HG02943 (cell line): ENCODE measurements around the gene USP25.

Experiments
- ATAC-seq: cut with Tn5 transposase; IDR thresholded peaks from one replicate; pipeline ENCODE4 v1.9.1; 2021; ENCODE audit warnings: mild to moderate bottlenecking, low read depth, moderate library complexity; ENCODE audit not compliant: unreplicated experiment

USP25 gene

DNA sequence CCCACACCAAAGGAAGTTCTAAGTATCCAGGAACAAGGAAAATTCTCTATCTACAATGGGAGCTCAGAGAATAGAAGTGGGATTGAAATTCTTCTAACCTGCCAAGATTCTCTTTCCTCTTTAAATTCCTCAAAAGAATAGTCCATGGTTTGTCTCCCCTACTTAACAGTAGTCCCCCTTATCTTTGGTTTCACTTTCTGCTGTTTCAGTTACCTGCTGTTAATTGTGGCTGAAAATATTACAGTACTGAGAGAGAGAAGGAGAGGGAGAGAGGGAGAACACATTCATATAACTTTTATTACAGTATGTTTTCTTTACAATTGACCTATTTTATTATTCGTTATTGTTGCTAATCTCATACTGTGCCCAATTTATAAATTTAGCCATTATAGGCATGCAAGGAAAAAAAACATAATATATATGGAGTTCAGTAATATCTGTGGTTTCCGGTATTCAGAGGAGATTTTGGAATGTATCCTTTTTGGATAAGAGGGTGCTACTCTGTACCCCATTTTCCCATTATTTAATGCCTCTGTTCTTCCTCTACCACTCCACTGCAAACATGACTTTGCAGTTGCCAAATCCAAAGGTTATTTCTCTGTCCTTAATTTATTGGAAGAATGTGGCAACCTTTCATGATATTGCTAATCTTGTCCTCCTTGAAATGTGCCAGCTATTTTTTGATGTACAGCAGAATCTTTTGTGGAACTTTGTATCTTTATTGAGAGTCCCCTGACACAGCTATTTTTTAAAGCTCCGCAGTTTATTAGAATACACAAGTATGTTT is 68.0 kb downstream of the USP25 start:
- ATAC-seq, result no peak

DNA sequence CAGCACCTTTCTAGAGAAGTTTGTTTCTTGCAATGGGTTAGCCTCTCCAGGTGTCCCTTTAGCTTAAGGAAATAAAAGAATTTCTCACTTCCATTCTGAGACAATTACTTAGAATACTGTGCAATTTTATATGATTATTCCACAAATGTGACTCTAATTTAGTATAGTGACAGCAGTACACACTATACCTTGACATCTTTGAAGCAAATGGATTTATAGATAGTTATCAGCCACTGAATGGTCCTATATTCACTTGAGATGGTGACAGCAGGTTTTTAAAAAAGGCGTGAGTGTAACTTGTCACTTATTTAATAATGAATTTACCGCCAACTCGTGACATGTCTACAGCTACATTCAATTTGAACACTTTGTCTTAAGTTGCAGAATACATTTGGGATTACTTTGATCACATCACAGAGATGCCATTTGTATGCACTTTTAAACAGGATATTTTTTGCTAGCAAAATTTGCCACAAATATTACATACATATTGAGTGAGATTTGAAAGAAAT is 71.6 kb downstream of the USP25 start:
- no peak for ATAC-seq

DNA sequence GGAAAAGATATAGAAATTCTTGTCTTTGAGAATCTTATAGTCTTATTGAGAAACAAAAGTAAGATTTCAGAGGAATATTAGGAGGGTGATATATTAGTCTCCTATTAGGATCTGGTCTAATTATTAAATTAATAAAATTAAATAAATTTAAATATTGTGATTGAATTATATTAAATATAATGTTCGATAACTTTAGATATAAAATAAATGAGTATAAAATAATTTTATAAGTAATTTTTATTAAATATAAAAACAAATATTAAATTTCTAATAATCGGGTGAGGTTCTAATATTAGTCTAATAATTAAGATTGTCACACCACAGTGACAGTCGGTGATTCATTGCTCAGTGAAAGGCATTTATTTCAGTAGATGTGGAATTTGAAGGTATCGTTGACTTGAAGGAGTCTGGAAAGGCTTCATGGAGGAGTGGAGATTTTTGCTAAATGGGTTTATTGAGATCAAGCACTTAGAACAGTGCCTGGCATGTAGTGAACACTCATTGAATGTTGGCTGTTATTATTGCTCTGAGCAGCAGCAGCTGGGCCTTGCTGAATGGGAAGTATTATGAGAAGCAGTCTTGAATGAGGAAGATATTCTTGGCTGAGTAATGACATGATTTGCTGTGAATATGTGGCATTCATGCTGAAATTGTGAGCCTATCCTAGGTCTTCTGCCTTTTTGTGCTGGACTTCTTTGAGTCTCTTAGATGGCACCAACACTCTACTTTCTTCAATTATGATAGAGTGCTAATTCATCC is 74.6 kb downstream of the USP25 start:
- ATAC-seq, result no peak

DNA sequence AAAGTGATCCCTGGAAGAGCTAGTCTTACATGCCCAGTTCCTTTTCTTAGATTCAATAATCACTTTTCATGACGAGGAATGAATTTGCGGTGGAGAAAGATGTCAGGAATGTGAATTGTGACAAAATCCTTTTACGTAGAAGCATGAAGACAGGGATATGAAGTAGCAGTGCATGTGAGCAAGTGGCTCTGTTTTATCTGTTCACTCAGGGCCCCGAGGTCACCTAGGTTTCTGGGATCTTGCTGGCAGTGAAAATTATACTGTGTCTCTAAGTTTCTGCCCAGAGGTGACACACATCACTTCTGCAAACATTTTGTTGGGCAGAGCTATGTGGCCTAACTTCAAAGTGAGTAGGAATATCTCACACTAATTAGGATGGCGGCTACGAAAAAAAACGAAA is 79.3 kb downstream of the USP25 start:
- no peak for ATAC-seq

DNA sequence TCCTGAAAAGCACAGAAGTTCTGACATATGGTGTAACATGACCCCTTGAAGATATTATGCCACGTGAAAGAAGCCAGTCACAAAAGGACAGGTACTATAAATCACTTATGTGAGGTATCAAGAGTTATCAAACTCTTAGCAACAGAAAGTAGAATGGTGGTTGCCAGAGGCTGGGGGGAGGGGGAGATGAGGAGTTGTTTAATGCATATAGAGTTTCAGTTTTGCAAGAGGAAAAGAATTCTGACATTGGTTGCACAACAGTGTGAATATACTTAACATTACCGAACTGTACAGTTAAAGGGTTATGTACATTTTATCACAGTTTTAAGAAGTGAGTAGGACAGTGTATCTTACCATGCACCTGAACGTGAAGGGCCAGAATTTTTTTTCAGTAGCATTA is 80.0 kb downstream of the USP25 start:
- ATAC-seq, result no peak

DNA sequence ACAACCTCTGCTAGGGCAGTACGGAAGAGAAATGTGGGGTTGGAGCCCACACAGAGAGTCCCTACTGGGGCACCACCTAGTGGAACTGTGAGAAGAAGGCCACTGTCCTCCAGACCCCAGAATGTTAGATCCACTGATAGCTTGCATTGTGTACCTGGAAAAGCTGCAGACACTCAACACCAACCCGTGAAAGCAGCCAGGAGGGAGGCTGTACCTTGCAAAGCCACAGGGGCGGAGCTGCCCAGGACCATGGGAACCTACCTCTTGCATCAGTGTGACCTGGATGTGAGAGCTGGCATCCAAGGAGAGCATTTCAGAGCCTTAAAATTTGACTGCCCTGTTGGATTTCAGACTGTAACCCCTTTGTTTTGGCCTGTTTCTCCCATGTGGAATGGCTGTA is 85.5 kb downstream of the USP25 start:
- no peak for ATAC-seq

DNA sequence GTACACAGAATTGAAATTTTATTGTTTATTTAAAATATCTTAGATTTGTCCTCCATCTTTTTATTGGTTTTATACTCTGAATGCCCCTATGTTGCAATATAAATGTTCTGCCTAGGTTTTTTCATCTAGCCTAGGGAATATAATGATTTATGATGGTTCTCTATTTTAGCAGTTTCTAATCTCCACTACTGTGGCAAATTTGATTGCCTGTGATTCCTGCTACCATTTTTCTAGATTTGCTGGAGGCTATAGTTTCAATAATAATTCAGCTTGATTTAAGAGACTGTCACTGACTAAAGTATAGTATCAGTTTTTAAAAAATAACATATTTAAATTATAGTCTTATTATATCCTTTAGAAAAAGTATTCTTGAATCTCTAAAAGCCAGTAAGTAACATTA is 90.5 kb downstream of the USP25 start:
- ATAC-seq, result no peak

DNA sequence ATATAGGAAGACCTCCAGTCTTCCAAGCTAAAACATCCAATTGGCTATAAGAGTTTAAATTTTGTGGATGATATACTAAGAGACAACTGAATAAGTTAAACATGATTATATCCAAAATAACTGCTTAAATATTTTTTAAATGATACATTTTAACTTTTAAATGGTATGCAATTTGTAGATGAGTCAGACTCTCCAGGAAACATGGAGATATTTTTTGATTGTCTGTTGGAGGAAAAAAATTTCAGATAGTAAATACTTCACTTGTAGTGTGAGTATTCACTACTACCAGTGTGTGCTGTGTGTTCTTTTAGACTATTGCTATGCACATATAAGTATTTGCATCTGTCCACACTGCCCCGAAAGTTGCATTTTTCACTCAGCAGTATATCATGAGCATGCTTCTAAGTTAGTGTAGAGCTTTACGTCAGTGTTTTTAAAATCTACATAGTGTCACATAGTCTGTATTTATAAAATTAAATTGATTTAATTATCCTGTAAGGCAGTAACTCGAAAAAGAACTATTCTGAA is 91.1 kb downstream of the USP25 start:
- no peak for ATAC-seq

DNA sequence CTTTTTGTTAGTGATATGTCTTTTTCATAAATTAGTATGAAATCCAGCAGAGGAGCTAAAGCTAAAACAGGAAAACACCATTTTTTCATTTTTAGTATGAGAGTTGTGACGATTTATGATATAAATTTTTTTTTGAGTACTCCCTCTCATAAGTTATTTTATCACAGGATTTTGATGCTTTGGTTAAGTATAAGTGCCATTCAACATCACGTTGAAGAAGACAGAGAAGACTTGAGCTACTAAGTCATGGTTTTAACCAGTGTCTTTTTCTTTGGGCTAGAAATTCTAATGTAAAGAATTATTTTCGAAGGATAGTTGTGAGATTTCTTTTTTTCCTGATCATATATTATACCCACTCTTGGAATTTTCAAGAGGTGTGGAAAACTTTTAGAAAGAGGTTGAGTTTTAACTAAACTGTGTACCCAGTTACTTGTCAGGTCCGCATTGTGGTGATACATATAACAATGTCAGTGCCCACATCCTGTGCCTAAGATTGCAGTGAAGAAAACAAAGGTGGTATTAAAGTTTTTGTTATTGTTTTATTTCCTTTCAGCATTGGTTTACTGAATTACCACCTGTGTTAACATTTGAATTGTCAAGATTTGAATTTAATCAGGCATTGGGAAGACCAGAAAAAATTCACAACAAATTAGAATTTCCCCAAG is 93.8 kb downstream of the USP25 start:
- no peak for ATAC-seq

DNA sequence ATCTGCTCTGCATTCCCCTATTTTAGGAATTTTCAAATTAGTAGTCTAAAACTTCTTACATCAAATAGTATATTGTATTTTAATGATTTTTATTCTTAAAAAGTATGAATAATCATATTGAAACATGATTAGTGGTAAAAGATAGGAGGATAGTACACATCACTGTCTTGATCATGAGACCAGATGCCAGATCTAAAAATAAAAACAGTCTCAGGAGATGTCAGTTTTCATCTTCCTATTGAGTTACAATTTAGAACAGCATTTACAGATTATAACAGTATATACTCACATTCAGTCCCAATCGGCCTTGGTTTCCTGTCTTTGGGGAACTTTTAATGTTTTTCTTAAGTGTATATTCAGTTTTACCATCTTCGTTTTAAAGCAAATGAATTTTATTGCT is 95.9 kb downstream of the USP25 start:
- ATAC-seq, result no peak

DNA sequence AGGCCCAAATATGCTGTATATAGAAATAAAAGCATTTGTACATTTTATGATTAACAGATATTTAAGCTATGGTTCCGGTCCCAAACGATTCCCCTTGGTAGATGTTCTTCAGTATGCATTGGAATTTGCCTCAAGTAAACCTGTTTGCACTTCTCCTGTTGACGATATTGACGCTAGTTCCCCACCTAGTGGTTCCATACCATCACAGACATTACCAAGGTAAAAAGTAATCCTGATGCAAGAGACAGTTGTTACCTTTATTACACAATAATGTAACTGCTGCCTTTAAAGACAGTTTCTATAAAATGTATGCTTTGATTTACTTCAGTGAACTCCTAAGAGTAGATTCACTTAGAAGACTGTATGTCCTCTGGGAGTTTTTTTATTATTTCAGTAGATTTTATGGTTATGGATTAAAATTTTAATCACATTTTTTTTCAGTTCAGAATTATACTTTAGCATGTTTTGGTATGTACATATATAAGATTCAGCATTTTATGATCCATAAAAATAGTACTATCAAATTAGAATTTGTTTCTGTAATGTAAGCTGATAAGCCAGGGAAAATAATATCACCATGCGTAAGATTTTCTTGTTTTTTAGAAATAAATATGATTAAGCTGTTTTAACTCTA is 96.5 kb downstream of the USP25 start:
- ATAC-seq, result no peak

DNA sequence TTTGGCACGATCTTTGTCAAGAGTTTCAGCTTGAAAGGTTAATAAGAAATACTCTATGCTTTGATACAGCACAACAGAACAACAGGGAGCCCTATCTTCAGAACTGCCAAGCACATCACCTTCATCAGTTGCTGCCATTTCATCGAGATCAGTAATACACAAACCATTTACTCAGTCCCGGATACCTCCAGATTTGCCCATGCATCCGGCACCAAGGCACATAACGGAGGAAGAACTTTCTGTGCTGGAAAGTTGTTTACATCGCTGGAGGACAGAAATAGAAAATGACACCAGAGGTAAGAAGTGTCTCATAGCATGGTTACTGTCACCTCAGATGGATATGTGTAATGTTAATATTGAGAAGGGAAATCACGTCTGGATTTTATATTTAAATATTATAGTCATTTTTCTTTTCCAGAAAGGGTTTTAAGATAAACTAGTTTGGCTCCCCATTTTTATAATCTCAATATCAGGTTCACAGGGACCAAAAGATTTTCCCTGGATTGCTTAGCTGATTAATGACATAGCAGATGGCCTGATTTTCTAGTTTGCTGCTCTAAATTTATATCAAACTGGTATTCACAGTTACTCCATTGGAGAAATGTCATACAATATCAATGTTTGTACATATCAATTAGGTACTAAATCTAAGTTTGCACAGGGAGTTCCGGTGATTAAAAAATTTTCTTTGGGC is 97.3 kb downstream of the USP25 start:
- ATAC-seq, result no peak

DNA sequence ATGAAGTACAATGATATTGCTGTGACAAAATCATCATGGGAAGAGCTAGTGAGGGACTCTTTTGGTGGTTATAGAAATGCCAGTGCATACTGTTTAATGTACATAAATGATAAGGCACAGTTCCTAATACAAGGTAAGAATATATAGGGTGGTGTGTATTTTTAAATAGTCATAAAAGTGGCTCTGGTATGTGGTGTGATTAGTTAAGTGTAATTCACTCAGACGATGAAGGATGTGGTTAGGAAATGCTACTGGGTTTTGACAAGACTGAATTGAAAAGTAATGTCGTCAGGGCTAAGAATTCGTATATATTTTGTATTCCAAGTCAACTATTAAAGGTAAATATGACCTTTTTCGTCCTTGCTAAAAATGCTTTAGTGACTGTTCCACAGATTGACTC is 101.7 kb downstream of the USP25 start:
- ATAC-seq, result no peak

DNA sequence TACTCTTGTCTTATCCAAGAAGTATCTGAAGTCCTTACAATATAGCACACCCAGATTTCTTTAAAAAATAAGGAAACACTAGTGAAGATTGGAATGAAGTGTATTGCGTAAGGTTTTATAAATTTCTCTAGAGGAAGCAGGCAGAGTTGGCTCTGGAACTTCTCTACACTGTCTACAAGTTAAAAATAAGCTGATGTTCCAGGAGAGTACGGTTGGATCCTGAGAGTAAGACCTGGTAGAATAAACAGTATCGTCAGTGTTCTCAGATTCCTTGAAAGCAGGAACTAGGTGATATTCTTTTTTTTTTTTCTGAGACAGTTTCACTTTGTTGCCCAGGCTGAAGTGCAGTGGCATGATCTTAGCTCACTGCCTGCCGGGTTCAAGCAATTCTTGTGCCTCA is 107.9 kb downstream of the USP25 start:
- no peak for ATAC-seq

DNA sequence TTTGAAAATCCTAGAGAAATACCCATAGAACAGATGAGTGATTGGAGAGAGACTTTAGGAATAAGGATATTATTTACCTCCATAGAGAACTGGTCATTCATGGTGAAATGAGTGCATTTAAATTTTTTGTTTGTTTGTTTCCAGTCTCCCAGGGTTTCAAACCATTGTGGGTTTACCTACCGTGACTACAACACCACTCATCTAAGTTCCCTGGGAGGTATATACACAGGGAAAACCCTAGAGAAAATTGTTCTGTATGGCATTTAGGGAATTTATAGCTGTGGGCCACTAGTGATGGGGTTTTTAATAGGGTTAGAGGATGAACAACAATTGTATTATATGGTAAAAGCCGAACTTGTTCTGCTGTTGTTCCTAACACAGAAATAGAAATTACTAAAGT is 109.2 kb downstream of the USP25 start:
- ATAC-seq, result no peak

DNA sequence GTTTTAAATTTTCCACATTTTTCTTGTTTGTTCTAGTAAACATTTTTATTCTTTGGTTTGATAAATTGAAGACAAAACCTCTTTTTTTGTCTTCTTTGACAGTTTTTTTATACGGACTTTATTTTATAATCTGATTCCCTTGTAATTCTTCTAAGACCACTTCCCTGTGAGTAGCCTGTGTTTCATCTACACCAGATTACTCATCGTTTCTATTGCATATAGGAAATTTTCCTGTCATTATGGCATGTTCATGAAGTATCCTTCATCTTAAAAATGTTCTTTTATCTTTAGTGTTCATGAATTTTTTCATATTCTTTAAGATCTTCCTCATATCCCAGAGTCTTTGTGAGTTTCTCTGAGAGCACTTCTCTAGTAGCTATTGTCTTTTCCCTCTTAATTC is 109.8 kb downstream of the USP25 start:
- ATAC-seq, result no peak

DNA sequence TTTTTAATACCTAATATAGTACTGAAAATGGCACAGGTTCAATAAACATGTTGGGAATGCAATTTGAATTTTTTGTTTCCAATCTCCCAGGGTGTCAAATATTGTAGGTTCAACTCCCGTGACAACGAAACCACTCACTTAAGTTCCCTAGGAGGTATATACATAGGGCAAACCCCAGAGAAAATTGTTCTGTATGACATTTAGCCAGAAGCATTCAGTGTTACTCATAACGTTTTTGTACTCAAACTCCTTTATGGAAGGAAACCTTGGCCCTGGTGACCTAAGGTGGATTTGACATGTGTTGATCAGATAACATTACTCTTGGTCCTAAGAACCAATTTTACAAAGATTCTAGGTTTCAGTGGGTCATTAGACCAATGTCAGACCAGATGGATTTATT is 110.6 kb downstream of the USP25 start:
- ATAC-seq, result no peak

DNA sequence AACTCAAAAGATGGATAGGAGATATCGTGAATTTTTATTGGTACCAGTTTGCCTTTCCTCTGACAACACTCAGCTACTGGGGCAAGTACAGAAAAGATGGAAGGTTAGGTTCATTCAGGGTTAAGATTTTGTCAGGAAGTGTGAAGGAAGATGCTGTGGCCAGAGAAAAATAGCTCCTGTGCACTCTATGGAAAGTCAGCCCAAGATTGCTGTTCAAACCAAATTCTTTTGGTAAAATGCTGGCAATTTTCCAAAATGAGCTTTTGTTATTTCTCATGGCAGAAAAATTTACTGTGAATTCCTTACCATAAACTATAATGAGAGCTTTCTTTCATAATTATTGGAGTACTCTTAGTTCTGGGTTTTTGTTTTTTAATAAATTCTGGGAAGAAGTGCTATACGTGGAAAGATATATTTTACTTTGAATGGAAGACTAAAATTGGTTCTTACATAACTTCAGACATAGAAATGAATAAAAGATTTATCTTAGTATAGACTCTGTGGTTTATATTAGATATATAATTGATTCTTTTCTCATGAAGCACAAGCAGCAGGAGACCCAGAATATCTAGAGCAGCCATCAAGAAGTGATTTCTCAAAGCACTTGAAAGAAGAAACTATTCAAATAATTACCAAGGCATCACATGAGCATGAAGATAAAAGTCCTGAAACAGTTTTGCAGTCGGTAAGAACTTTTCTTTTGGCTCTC is 112.2 kb downstream of the USP25 start:
- no peak for ATAC-seq

DNA sequence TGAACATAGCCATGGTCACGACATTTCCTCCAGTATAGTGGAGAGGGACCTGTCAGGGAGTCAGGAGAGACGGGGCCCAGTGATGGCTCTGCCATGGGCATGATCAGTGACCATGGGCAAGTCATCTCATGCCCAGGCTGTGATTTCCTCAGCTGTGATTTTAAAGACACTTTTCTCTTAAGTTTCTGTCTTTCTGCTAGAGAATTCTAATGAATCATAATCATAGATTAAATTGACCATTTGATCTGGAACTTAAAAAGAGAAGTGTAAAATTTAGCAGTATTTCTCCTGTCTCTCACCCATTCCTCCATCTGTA is 112.7 kb downstream of the USP25 start:
- no peak for ATAC-seq

DNA sequence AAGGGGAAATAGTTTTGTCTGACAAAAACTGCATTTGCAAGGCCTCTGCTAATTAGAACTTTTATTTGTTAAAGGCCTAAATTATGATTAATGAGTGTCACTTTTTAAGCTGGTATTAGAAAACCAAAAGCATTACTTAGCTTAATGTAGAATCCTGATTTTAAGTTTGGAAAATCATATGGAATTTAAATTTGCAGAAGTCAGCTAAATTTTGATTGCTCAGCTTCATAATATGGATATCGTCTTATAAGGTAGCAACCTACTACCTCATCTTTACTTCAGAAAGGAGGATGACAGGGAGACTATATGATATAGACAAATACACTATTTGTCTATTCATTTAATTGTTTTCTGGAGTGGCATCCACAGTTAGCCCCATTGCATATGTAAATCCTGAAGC is 114.0 kb downstream of the USP25 start:
- ATAC-seq, result no peak
